Measurements from ENCODE around the gene WNT2B.

Gene WNT2B

GRCh38 chr1:112515311-112516009 is 6.7 kb downstream of the WNT2B start:
- no peak overlapping the region for H3K9ac ChIP-seq
- H3K4me3 ChIP-seq, result no peak overlapping the region
- peaks cover 0 to 10% (median 5%) of the 10 kb centered on the region in 11 experiments; a peak in 16 of 22 replicates for H3K27me3 ChIP-seq
- no peaks in the 10 kb centered on the region; a peak in 1 of 22 replicates for H4K20me1 ChIP-seq
- no peak overlapping the region for H3K27ac ChIP-seq
- H3K9me3 ChIP-seq (replicated peaks in 1 of 11), result no peaks in the 10 kb centered on the region
- no peaks in the 10 kb centered on the region for H3K36me3 ChIP-seq
- no peak overlapping the region for H3K4me2 ChIP-seq
- peaks cover 0 to 7% (median 5%) of the 10 kb centered on the region in 10 experiments; a peak in 11 of 20 replicates for H3K4me1 ChIP-seq
- TF ChIP-seq Cebpa-rat (IDR thresholded peaks at IDR 0.05), result no peak

- Histone ChIP-seq H3K4me2 (no peak overlapping the region), H3K9ac (no peak overlapping the region), H3K9me3 (replicated peaks in 1 of 11) (no peaks in the 10 kb centered on the region), H3K4me1 (peaks cover 0 to 9% (median 6%) of the 10 kb centered on the region in 10 experiments; a peak in 11 of 20 replicates), H3K4me3 (no peak overlapping the region), H3K27ac (no peak overlapping the region), H3K27me3 (peaks cover 0 to 5% (median 0%) of the 10 kb centered on the region in 11 experiments; a peak in 5 of 22 replicates), H4K20me1 (no peaks in the 10 kb centered on the region), H3K36me3 (no peaks in the 10 kb centered on the region)
- TF ChIP-seq Cebpa-rat (IDR thresholded peaks at IDR 0.05), result no peak
These were observed 7.4 kb downstream of the WNT2B start for GRCh38 chr1:112516141-112516540.

GRCh38 chr1:112517231-112517630 is 8.5 kb downstream of the WNT2B start:
- H3K4me2 ChIP-seq, result no peak overlapping the region
- no peaks in the 10 kb centered on the region for H4K20me1 ChIP-seq
- peaks cover 0 to 9% (median 6%) of the 10 kb centered on the region in 10 experiments; a peak in 11 of 20 replicates for H3K4me1 ChIP-seq
- H3K27ac ChIP-seq, result no peak overlapping the region
- no peak overlapping the region for H3K9ac ChIP-seq
- no peaks in the 10 kb centered on the region for H3K27me3 ChIP-seq
- TF ChIP-seq Cebpa-rat (IDR thresholded peaks at IDR 0.05), result no peak
- H3K4me3 ChIP-seq, result no peak overlapping the region
- 0 out of 22 replicates have a peak, but pooled peaks cover 0 to 3% (median 0%) of the 10 kb centered on the region in 11 experiments for H3K36me3 ChIP-seq
- H3K9me3 ChIP-seq (replicated peaks in 1 of 11), result no peaks in the 10 kb centered on the region

- Histone ChIP-seq H3K4me2 (no peak overlapping the region), H3K9ac (no peak overlapping the region), H3K9me3 (replicated peaks in 1 of 11) (no peaks in the 10 kb centered on the region), H3K36me3 (0 out of 22 replicates have a peak, but pooled peaks cover 0 to 4% (median 0%) of the 10 kb centered on the region in 11 experiments), H3K27ac (no peak overlapping the region), H3K27me3 (no peaks in the 10 kb centered on the region), H3K4me3 (no peak overlapping the region), H3K4me1 (peaks cover 0 to 9% (median 6%) of the 10 kb centered on the region in 10 experiments; a peak in 11 of 20 replicates), H4K20me1 (no peaks in the 10 kb centered on the region)
- no peak for TF ChIP-seq Cebpa-rat (IDR thresholded peaks at IDR 0.05)
These were observed 8.9 kb downstream of the WNT2B start for GRCh38 chr1:112517646-112518045.

- Histone ChIP-seq H3K9me3 (replicated peaks in 1 of 11) (no peaks in the 10 kb centered on the region), H3K27me3 (no peaks in the 10 kb centered on the region), H3K36me3 (0 out of 22 replicates have a peak, but pooled peaks cover 0 to 4% (median 0%) of the 10 kb centered on the region in 11 experiments), H3K27ac (no peak overlapping the region), H3K4me3 (no peak overlapping the region), H3K9ac (no peak overlapping the region), H4K20me1 (no peaks in the 10 kb centered on the region), H3K4me2 (no peak overlapping the region), H3K4me1 (peaks cover 0 to 9% (median 6%) of the 10 kb centered on the region in 10 experiments; a peak in 11 of 20 replicates)
- no peak for TF ChIP-seq Cebpa-rat (IDR thresholded peaks at IDR 0.05)
These were observed 9.4 kb downstream of the WNT2B start for GRCh38 chr1:112518186-112518585.

GRCh38 chr1:112520166-112520565 is 11.4 kb downstream of the WNT2B start:
- Histone ChIP-seq H3K9me3 (replicated peaks in 1 of 11) (no peaks in the 10 kb centered on the region), H3K4me3 (no peak overlapping the region), H4K20me1 (no peaks in the 10 kb centered on the region), H3K9ac (no peak overlapping the region), H3K36me3 (peaks cover 0 to 16% (median 0%) of the 10 kb centered on the region in 11 experiments; a peak in 6 of 22 replicates), H3K4me2 (peak overlapping the region in 6 of 11 experiments; percentile 8 to 35 (median 17); a peak in 7 of 22 replicates), H3K4me1 (peaks cover 0 to 9% (median 6%) of the 10 kb centered on the region in 10 experiments; a peak in 11 of 20 replicates), H3K27ac (no peak overlapping the region), H3K27me3 (no peaks in the 10 kb centered on the region)
- 0 out of 22 replicates have a peak, but pooled peaks of 1 of the 11 experiments have one; percentile 16 for TF ChIP-seq Cebpa-rat (IDR thresholded peaks at IDR 0.05)

- H3K27me3 ChIP-seq, result no peaks in the 10 kb centered on the region
- no peaks in the 10 kb centered on the region for H4K20me1 ChIP-seq
- H3K9ac ChIP-seq, result no peak overlapping the region
- TF ChIP-seq Cebpa-rat (IDR thresholded peaks at IDR 0.05), result no peak
- peaks cover 0 to 40% (median 0%) of the 10 kb centered on the region in 11 experiments; a peak in 7 of 22 replicates for H3K36me3 ChIP-seq
- H3K4me3 ChIP-seq, result no peak overlapping the region
- H3K27ac ChIP-seq, result no peak overlapping the region
- H3K4me1 ChIP-seq, result peaks cover 0 to 9% (median 6%) of the 10 kb centered on the region in 10 experiments; a peak in 11 of 20 replicates
- H3K9me3 ChIP-seq (replicated peaks in 1 of 11), result no peaks in the 10 kb centered on the region
- H3K4me2 ChIP-seq, result no peak overlapping the region
These were observed 13.9 kb downstream of the WNT2B start for GRCh38 chr1:112522621-112523020.

GRCh38 chr1:112524251-112524650 is 15.5 kb downstream of the WNT2B start:
- Histone ChIP-seq H3K4me3 (no peak overlapping the region), H3K36me3 (peaks cover 0 to 47% (median 0%) of the 10 kb centered on the region in 11 experiments; a peak in 7 of 22 replicates), H3K9ac (no peak overlapping the region), H3K4me1 (peaks cover 0 to 9% (median 6%) of the 10 kb centered on the region in 10 experiments; a peak in 11 of 20 replicates), H3K27me3 (no peaks in the 10 kb centered on the region), H3K9me3 (replicated peaks in 1 of 11) (no peaks in the 10 kb centered on the region), H4K20me1 (no peaks in the 10 kb centered on the region), H3K4me2 (no peak overlapping the region), H3K27ac (no peak overlapping the region)
- TF ChIP-seq Cebpa-rat (IDR thresholded peaks at IDR 0.05), result no peak

- peaks cover 0 to 7% (median 6%) of the 10 kb centered on the region in 10 experiments; a peak in 11 of 20 replicates for H3K4me1 ChIP-seq
- peaks cover 0 to 47% (median 0%) of the 10 kb centered on the region in 11 experiments; a peak in 7 of 22 replicates for H3K36me3 ChIP-seq
- no peak for TF ChIP-seq Cebpa-rat (IDR thresholded peaks at IDR 0.05)
- no peaks in the 10 kb centered on the region for H4K20me1 ChIP-seq
- H3K27ac ChIP-seq, result no peak overlapping the region
- no peak overlapping the region for H3K4me2 ChIP-seq
- H3K27me3 ChIP-seq, result no peaks in the 10 kb centered on the region
- no peak overlapping the region for H3K4me3 ChIP-seq
- no peaks in the 10 kb centered on the region for H3K9me3 ChIP-seq (replicated peaks in 1 of 11)
- no peak overlapping the region for H3K9ac ChIP-seq
These were observed 16.2 kb downstream of the WNT2B start for GRCh38 chr1:112524986-112525385.

Data from BLaER1 treated with 17β-estradiol and CSF1 and Interleukin-3, amounts not matched to agents 10 nM and 100 nM (cell line).